DOHH2 (cell line): Measurements from ENCODE around the gene STK17A.
"Not testable (repeated sequence)": the region's sequence is repeated elsewhere in the genome, so short reads cannot be mapped to it uniquely, and the experiment has no call there.

Experiments used
- H3F3A ChIP-seq: fragments of 200-600 bp; sonication (generic), shearing (Covaris generic); 2 replicates; pipeline ENCODE4 v1.6.0; 2016; ENCODE audit warnings: antibody characterized with exemption, mild to moderate bottlenecking; ENCODE audit not compliant: control insufficient read depth, insufficient read depth
- H3K27ac ChIP-seq: fragments of 200-600 bp; sonication (generic); 2 replicates; pipeline ENCODE4 v1.5.1; 2014; ENCODE audit warnings: low read depth, mild to moderate bottlenecking, low read length, moderate library complexity
- H3K27me3 ChIP-seq: fragments of 200-600 bp; sonication (generic); 2 replicates; pipeline ENCODE4 v1.6.1; 2014; ENCODE audit warnings: mild to moderate bottlenecking, low read length, mixed read lengths; ENCODE audit not compliant: control insufficient read depth
- H3K36me3 ChIP-seq: fragments of 200-600 bp; sonication (generic); 2 replicates; pipeline ENCODE4 v1.6.1; 2014; ENCODE audit warnings: mild to moderate bottlenecking, low read length, moderate library complexity, mixed read lengths; ENCODE audit not compliant: control insufficient read depth
- H3K4me1 ChIP-seq: fragments of 200-600 bp; sonication (generic); 2 replicates; pipeline ENCODE4 v1.6.1; 2014; ENCODE audit warnings: mild to moderate bottlenecking, low read length, mixed read lengths; ENCODE audit not compliant: control insufficient read depth
- H3K4me2 ChIP-seq: fragments of 200-600 bp; sonication (generic); 2 replicates; pipeline ENCODE4 v1.6.0; 2014; ENCODE audit warnings: mild to moderate bottlenecking, low read length, moderate library complexity
- H3K4me3 ChIP-seq: fragments of 200-600 bp; sonication (generic); 2 replicates; pipeline ENCODE4 v1.5.1; 2014; ENCODE audit warnings: mild to moderate bottlenecking, low read length, mixed read lengths
- H3K79me2 ChIP-seq: fragments of 200-600 bp; sonication (generic); 2 replicates; pipeline ENCODE4 v1.6.1; 2014; ENCODE audit warnings: mild to moderate bottlenecking, low read length, mixed read lengths; ENCODE audit not compliant: control insufficient read depth
- H3K9me2 ChIP-seq: fragments of 200-600 bp; sonication (generic); replicated peaks from 2 replicates; pipeline ENCODE4 v1.6.1; 2014; ENCODE audit warnings: mild to moderate bottlenecking, low read length, mixed read lengths; ENCODE audit not compliant: control insufficient read depth
- H3K9me3 ChIP-seq: fragments of 200-600 bp; sonication (generic); 2 replicates; pipeline ENCODE4 v1.6.1; 2014; ENCODE audit warnings: antibody characterized with exemption, low read length, mixed read lengths; ENCODE audit not compliant: control insufficient read depth, insufficient read depth
- H4K20me1 ChIP-seq: fragments of 200-600 bp; sonication (generic); 2 replicates; pipeline ENCODE4 v1.6.0; 2014; ENCODE audit warnings: low read depth, mild to moderate bottlenecking, antibody characterized with exemption, low read length, moderate library complexity; ENCODE audit not compliant: control insufficient read depth, insufficient read depth
- EZH2phosphoT487 ChIP-seq: fragments of 200-600 bp; sonication (generic); IDR thresholded peaks from 2 replicates; pipeline ENCODE4 v1.6.1; 2017; ENCODE audit warnings: borderline replicate concordance, mild to moderate bottlenecking, antibody characterized with exemption, low read length, moderate library complexity, mixed read lengths
- TF ChIP-seq, protein P1 (sequence below): fragments of 200-600 bp; sonication (generic); IDR thresholded peaks from one replicate; pipeline ENCODE4 v1.5.1; 2014; ENCODE audit warnings: antibody characterized with exemption, mild to moderate bottlenecking, low read depth, low read length; ENCODE audit not compliant: poor library complexity, severe bottlenecking

STK17A gene

DNA sequence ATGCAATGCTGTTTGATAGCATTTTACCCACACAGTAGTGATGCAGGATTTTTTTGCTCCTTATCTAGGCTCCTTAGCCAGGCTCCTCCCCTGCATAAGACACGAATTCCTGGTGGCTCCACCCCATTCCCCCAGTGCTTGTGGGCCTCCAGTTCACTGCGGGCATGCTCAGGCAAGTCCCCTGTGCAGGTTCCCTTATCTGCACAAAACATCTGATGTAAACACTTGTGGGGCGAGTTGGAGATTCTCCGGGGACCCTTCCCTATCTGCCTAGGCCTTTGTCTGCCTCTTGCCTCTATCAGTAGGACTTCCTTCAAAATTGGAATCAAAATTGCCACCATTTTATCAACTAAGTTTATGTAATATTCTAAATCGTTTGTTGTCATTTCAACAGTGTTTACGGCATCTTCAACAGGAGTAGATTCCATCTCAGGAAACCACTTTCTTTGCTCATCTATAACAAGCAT lies 5.4 kb upstream of the STK17A start:
- Histone ChIP-seq H3K4me2 (no peak overlapping the region), H3K4me3 (no peak overlapping the region), H4K20me1 (no peaks in the 10 kb centered on the region), H3K79me2 (no peaks in the 10 kb centered on the region), H3K9me2 (no peaks in the 10 kb centered on the region), H3K4me1 (peaks cover 6% of the 10 kb centered on the region), H3K27ac (no peak overlapping the region), H3K36me3 (no peaks in the 10 kb centered on the region), H3F3A (no peaks in the 10 kb centered on the region), H3K27me3 (peaks cover 19% of the 10 kb centered on the region), H3K9me3 (no peaks in the 10 kb centered on the region)
- TF ChIP-seq, protein P1, sequence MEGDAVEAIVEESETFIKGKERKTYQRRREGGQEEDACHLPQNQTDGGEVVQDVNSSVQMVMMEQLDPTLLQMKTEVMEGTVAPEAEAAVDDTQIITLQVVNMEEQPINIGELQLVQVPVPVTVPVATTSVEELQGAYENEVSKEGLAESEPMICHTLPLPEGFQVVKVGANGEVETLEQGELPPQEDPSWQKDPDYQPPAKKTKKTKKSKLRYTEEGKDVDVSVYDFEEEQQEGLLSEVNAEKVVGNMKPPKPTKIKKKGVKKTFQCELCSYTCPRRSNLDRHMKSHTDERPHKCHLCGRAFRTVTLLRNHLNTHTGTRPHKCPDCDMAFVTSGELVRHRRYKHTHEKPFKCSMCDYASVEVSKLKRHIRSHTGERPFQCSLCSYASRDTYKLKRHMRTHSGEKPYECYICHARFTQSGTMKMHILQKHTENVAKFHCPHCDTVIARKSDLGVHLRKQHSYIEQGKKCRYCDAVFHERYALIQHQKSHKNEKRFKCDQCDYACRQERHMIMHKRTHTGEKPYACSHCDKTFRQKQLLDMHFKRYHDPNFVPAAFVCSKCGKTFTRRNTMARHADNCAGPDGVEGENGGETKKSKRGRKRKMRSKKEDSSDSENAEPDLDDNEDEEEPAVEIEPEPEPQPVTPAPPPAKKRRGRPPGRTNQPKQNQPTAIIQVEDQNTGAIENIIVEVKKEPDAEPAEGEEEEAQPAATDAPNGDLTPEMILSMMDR: no peak
- TF ChIP-seq EZH2phosphoT487: no peak

- no peaks in the 10 kb centered on the region for H3K9me2 ChIP-seq
- peak overlapping the region; percentile 85 for H3K27ac ChIP-seq
- H3K9me3 ChIP-seq: no peaks in the 10 kb centered on the region
- TF ChIP-seq, protein P1: peak; percentile 43
- TF ChIP-seq EZH2phosphoT487: no peak
- peaks cover 13% of the 10 kb centered on the region for H3F3A ChIP-seq
- H3K36me3 ChIP-seq: peaks cover 32% of the 10 kb centered on the region
- H3K79me2 ChIP-seq: peaks cover 57% of the 10 kb centered on the region
- peaks cover 40% of the 10 kb centered on the region for H3K4me1 ChIP-seq
- peak overlapping the region; percentile 83 for H3K4me3 ChIP-seq
- H3K4me2 ChIP-seq: peak overlapping the region; percentile 87
- H3K27me3 ChIP-seq: peaks cover 16% of the 10 kb centered on the region
- peaks cover 15% of the 10 kb centered on the region for H4K20me1 ChIP-seq
Measured at GRCh38 chr7:43583424-43584194, 701 bp downstream of the STK17A start.

- H4K20me1 ChIP-seq: peaks cover 19% of the 10 kb centered on the region
- H3K4me2 ChIP-seq: peak overlapping the region; percentile 87
- peaks cover 45% of the 10 kb centered on the region for H3K4me1 ChIP-seq
- H3K27ac ChIP-seq: peak overlapping the region; percentile 85
- H3K9me2 ChIP-seq: no peaks in the 10 kb centered on the region
- H3F3A ChIP-seq: peaks cover 13% of the 10 kb centered on the region
- H3K27me3 ChIP-seq: peaks cover 16% of the 10 kb centered on the region
- no peaks in the 10 kb centered on the region for H3K9me3 ChIP-seq
- no peak for TF ChIP-seq EZH2phosphoT487
- TF ChIP-seq, protein P1: peak; percentile 24
- H3K79me2 ChIP-seq: peaks cover 63% of the 10 kb centered on the region
- H3K36me3 ChIP-seq: peaks cover 36% of the 10 kb centered on the region
- peak overlapping the region; percentile 83 for H3K4me3 ChIP-seq
Measured at GRCh38 chr7:43584195-43584586, 1.3 kb downstream of the STK17A start.

DNA sequence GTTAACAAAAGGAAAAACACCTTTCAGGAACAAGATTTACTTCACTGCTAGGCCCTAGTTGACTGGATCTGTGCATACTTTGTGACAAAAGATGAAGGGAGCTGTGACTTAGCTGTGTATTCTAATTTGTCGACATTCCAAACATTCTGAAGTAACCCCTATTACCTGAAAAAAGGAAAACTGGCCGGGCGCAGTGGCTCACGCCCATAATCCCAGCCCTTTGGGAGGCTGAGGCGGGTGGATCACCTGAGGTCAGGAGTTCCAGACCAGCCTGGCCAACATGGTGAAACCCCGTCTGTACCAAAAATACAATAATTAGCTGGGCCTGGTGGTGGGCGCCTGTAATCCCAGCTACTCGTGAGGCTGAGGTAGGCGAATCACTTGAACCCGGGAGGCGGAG lies 1.8 kb downstream of the STK17A start:
- Histone ChIP-seq H3K4me2 (peak overlapping the region; percentile 87), H3K36me3 (peaks cover 39% of the 10 kb centered on the region), H3K27me3 (peaks cover 16% of the 10 kb centered on the region), H3F3A (peaks cover 13% of the 10 kb centered on the region), H3K27ac (peak overlapping the region; percentile 85), H3K79me2 (peaks cover 68% of the 10 kb centered on the region), H3K4me1 (peaks cover 50% of the 10 kb centered on the region), H3K4me3 (peak overlapping the region; percentile 83), H4K20me1 (peaks cover 21% of the 10 kb centered on the region)
- H3K9me2 ChIP-seq, H3K9me3 ChIP-seq: not testable (repeated sequence)
